Panc1 (cell line): ENCODE measurements around the gene SSR2. TPM values are rescaled to one million over a fixed set of nuclear protein-coding genes. Genes with fewer than 3 reads are reported as not detected.

Experiments used
- ATAC-seq: fragments of 200-7000 bp; cut with Tn5 transposase; 2 replicates; pipeline ENCODE4 v1.9.1; 2020; ENCODE audit warnings: mild to moderate bottlenecking, moderate library complexity
- BruUV-seq: library from RNA; stranded (reverse); fragments of 400-500 nt; replicated peaks from 2 replicates; lab custom pipeline; 2021; lab: Mats Ljungman, UMichigan
- CTCF ChIA-PET: fragments of 300-600 bp; sonication (Branson Sonifier 250); formaldehyde crosslinking; loops from one replicate; lab custom pipeline; 2022; ENCODE audit warnings: antibody characterized with exemption; lab: Charles Lee
- POLR2A ChIA-PET: fragments of 300-600 bp; sonication (Branson Sonifier 250); formaldehyde crosslinking; loops from one replicate; lab custom pipeline; 2022; ENCODE audit warnings: antibody characterized with exemption; lab: Charles Lee
- DNase-seq: peaks from one replicate; pipeline ENCODE4 v3.0.0-alpha.2; 2010; ENCODE audit warnings: low read depth, low spot score
- H3K27ac ChIP-seq: 2 replicates; pipeline ENCODE4 v1.5.1; 2011; ENCODE audit warnings: mild to moderate bottlenecking, low read length, inconsistent platforms
- H3K27me3 ChIP-seq: fragments of 200-500 bp; sonication (Bioruptor generic); 2 replicates; pipeline ENCODE4 v1.6.0; 2014; ENCODE audit warnings: low read length, inconsistent platforms; ENCODE audit not compliant: control insufficient read depth, insufficient read depth
- H3K36me3 ChIP-seq: fragments of 200-500 bp; sonication (Bioruptor generic); 2 replicates; pipeline ENCODE4 v1.5.1; 2014; ENCODE audit warnings: inconsistent platforms, mild to moderate bottlenecking, low read length, moderate library complexity; ENCODE audit not compliant: control insufficient read depth, insufficient read depth
- H3K4me1 ChIP-seq: 2 replicates; pipeline ENCODE4 v1.5.1; 2011; ENCODE audit warnings: inconsistent platforms, mild to moderate bottlenecking, low read length, moderate library complexity; ENCODE audit not compliant: control insufficient read depth, insufficient read depth
- H3K4me3 ChIP-seq, 2 experiments: 2 replicates each; pipeline ENCODE4 v1.5.1; 2011 to 2012; ENCODE audit warnings: low read depth in 2 of 2, low read length in 2 of 2, mild to moderate bottlenecking in 2 of 2, inconsistent platforms in 1 of 2, moderate library complexity in 1 of 2
- H3K9me3 ChIP-seq: fragments of 200-500 bp; sonication (Bioruptor generic); 2 replicates; pipeline ENCODE4 v1.5.1; 2014; ENCODE audit warnings: low read depth, mild to moderate bottlenecking, inconsistent platforms, low read length, moderate library complexity; ENCODE audit not compliant: control insufficient read depth, insufficient read depth
- POLR2AphosphoS5 ChIP-seq: IDR thresholded peaks from 2 replicates; pipeline ENCODE4 v1.6.1; 2012; ENCODE audit warnings: mild to moderate bottlenecking, low read depth, low read length, moderate library complexity
- SIN3A ChIP-seq: IDR thresholded peaks from 2 replicates; pipeline ENCODE4 v1.6.1; 2012; ENCODE audit warnings: low read depth, mild to moderate bottlenecking, low read length, moderate library complexity, borderline replicate concordance; ENCODE audit not compliant: insufficient read depth
- TCF7L2 ChIP-seq: IDR thresholded peaks from 2 replicates; pipeline ENCODE4 v1.6.1; 2011; ENCODE audit warnings: mild to moderate bottlenecking, low read depth, low read length, inconsistent platforms
- in situ Hi-C: cut with HindIII; loops from 2 replicates; pipeline ENCODE4 v1.10.0; 2016; ENCODE audit warnings: low sequenced_read_pairs, low pct_unique_long_range_greater_than_20kb
- intact Hi-C: fragments of 100-400 bp; cut with micrococcal nuclease; formaldehyde crosslinking; loops from one replicate; pipeline ENCODE4 v1.10.0; 2022; ENCODE audit not compliant: unreplicated experiment
- total RNA-seq: library from RNA; stranded (reverse); gene quantifications from one replicate; pipeline ENCODE4 v1.2.1, GENCODE V29; 2021; ENCODE audit not compliant: unreplicated experiment
- TF ChIP-seq, protein P1 (sequence below): fragments of 450-650 bp; IDR thresholded peaks from 2 replicates; pipeline ENCODE4 v1.5.1; 2017; ENCODE audit warnings: mild to moderate bottlenecking
- TF ChIP-seq, protein P2 (sequence below), 2 experiments: IDR thresholded peaks; 2 replicates each; pipeline ENCODE4 v1.6.1; 2011 to 2012; ENCODE audit warnings: low read depth in 2 of 2, control low read depth in 1 of 2, low read length in 1 of 2, mild to moderate bottlenecking in 1 of 2, moderate library complexity in 1 of 2; ENCODE audit not compliant: insufficient read depth in 1 of 2

SSR2 gene
- total RNA-seq, 1 experiment from 2014 or later = 252 TPM

DNA sequence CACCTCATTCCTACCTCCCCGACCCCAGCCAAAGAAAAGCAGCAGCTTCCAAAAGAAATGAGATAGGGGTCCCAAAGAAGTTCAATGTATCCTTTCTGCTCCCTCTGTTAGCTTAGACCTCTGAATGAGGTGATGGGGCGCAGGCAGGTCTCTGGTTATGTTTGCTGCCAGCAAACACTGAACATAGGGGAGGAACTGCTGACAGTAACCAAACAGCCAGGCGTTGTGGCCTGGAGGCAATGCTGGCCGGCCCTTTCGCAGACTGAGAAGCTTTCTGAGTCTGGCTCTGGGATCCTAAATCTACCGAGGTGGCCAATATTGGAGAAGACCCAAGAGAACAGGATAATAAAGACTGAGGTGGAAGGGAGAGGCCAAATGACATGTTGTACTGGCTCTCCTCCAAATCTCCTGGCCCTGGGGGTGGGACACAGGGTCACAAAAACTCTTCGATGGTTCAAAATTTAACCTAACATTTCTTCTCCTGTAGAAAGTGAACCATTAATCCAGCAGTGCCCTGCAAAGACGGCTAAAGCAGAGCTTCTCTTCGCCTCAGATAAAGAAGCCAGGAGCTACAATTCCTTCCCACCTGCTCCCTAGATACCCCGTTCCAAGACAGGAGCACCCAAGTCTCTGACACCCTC is 19.6 kb downstream of the SSR2 start:
- H3K4me1 ChIP-seq = peaks cover 27% of the 10 kb centered on the region
- H3K9me3 ChIP-seq = no peaks in the 10 kb centered on the region
- in situ Hi-C loops (no loop called here), intact Hi-C loops (no loop called here)
- no peak overlapping the region for H3K4me3 ChIP-seq
- ATAC-seq = peak; percentile 63; the same call in 1 of the 2 replicates
- peak overlapping the region; percentile 70 for H3K27ac ChIP-seq
- no TSS peak for BruUV-seq
- no peak for DNase-seq
- TF ChIP-seq, protein P1, sequence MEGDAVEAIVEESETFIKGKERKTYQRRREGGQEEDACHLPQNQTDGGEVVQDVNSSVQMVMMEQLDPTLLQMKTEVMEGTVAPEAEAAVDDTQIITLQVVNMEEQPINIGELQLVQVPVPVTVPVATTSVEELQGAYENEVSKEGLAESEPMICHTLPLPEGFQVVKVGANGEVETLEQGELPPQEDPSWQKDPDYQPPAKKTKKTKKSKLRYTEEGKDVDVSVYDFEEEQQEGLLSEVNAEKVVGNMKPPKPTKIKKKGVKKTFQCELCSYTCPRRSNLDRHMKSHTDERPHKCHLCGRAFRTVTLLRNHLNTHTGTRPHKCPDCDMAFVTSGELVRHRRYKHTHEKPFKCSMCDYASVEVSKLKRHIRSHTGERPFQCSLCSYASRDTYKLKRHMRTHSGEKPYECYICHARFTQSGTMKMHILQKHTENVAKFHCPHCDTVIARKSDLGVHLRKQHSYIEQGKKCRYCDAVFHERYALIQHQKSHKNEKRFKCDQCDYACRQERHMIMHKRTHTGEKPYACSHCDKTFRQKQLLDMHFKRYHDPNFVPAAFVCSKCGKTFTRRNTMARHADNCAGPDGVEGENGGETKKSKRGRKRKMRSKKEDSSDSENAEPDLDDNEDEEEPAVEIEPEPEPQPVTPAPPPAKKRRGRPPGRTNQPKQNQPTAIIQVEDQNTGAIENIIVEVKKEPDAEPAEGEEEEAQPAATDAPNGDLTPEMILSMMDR = no peak
- TF ChIP-seq POLR2AphosphoS5 = no peak
- TF ChIP-seq, protein P2, sequence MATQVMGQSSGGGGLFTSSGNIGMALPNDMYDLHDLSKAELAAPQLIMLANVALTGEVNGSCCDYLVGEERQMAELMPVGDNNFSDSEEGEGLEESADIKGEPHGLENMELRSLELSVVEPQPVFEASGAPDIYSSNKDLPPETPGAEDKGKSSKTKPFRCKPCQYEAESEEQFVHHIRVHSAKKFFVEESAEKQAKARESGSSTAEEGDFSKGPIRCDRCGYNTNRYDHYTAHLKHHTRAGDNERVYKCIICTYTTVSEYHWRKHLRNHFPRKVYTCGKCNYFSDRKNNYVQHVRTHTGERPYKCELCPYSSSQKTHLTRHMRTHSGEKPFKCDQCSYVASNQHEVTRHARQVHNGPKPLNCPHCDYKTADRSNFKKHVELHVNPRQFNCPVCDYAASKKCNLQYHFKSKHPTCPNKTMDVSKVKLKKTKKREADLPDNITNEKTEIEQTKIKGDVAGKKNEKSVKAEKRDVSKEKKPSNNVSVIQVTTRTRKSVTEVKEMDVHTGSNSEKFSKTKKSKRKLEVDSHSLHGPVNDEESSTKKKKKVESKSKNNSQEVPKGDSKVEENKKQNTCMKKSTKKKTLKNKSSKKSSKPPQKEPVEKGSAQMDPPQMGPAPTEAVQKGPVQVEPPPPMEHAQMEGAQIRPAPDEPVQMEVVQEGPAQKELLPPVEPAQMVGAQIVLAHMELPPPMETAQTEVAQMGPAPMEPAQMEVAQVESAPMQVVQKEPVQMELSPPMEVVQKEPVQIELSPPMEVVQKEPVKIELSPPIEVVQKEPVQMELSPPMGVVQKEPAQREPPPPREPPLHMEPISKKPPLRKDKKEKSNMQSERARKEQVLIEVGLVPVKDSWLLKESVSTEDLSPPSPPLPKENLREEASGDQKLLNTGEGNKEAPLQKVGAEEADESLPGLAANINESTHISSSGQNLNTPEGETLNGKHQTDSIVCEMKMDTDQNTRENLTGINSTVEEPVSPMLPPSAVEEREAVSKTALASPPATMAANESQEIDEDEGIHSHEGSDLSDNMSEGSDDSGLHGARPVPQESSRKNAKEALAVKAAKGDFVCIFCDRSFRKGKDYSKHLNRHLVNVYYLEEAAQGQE (IDR thresholded peaks at IDR 0.05; ENCODE audit: insufficient read depth in 1 of 2, low read depth in 2 of 2, low read length in 1 of 2) = no peak
- TF ChIP-seq TCF7L2 = no peak
- no peak for TF ChIP-seq SIN3A
- H3K27me3 ChIP-seq = no peaks in the 10 kb centered on the region
- ChIA-PET CTCF (interaction anchor here (0.8 to 1.7 kb wide), 2 partner anchors 63 to 65 kb away, joined by 3 to 4 read pairs; no protein-coding TSS in a partner anchor), POLR2A (interaction anchor here (0.8 kb wide), 1 partner anchor 245 kb away, joined by 3 read pairs; no protein-coding TSS in a partner anchor)
- H3K36me3 ChIP-seq = no peaks in the 10 kb centered on the region

DNA sequence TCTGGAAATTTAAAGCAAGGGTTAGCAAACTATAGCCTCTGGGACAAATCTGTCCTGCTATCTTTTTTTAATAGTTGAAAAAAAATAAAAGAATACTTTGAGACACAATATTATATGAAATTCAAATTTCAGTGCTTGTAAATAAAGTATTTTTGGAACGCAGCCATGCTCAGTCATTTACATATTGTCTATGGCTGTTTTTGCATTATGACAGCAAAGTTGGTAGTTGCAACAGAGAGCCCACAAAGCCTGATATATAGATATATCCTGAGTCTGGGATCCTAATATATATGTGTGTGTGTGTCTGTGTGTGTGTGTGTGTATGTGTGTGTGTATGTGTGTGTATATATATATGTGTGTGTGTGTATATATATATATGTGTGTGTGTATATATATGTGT is 20.8 kb downstream of the SSR2 start:
- Histone ChIP-seq H3K36me3 (no peaks in the 10 kb centered on the region), H3K27me3 (no peaks in the 10 kb centered on the region), H3K4me1 (peaks cover 24% of the 10 kb centered on the region), H3K27ac (no peak overlapping the region), H3K9me3 (no peaks in the 10 kb centered on the region), H3K4me3 (no peak overlapping the region)
- in situ Hi-C loops = no loop called here
- CTCF ChIA-PET = interaction anchor here (0.7 kb wide), 1 partner anchor 10 kb away, joined by 3 read pairs; no protein-coding TSS in a partner anchor
- TF ChIP-seq, protein P2 (IDR thresholded peaks at IDR 0.05; ENCODE audit: insufficient read depth in 1 of 2, low read depth in 2 of 2, low read length in 1 of 2) = no peak
- no peak for TF ChIP-seq SIN3A
- no peak for TF ChIP-seq POLR2AphosphoS5
- TF ChIP-seq TCF7L2 = no peak
- TF ChIP-seq, protein P1 = no peak
- ATAC-seq = no peak
- intact Hi-C loops = no loop called here
- BruUV-seq = no TSS peak
- DNase-seq = no peak
- POLR2A ChIA-PET = interaction anchor here (0.7 kb wide), 1 partner anchor 66 kb away, joined by 3 read pairs; no protein-coding TSS in a partner anchor
